SK-N-MC (cell line): ENCODE results near the gene SSTR3.
A peak's percentile ranks its signal among the peaks of the same experiment; 100 is the strongest.

Source experiments
- DNase-seq: peaks from one replicate; pipeline ENCODE4 v3.0.0-alpha.2; 2011; ENCODE audit warnings: low read depth, low spot score
- H3K27ac ChIP-seq: fragments of 200-600 bp; sonication (generic); 2 replicates; pipeline ENCODE4 v1.5.1; 2016; ENCODE audit warnings: mixed run types
- H3K36me3 ChIP-seq: fragments of 200-600 bp; sonication (generic); 2 replicates; pipeline ENCODE4 v1.6.1; 2017; ENCODE audit warnings: antibody characterized with exemption, low read length, mixed read lengths; ENCODE audit not compliant: insufficient read depth
- H3K4me3 ChIP-seq: fragments of 200-600 bp; sonication (generic); 2 replicates; pipeline ENCODE4 v1.5.1; 2016
- H3K9ac ChIP-seq: fragments of 200-600 bp; sonication (generic); 2 replicates; pipeline ENCODE4 v1.8.0; 2017; ENCODE audit warnings: mixed run types, mixed read lengths; ENCODE audit not compliant: insufficient read length
- H3K9me3 ChIP-seq: fragments of 200-600 bp; sonication (generic); 2 replicates; pipeline ENCODE4 v1.6.1; 2017; ENCODE audit warnings: low read depth, mild to moderate bottlenecking, antibody characterized with exemption, low read length, moderate library complexity, mixed read lengths
- EZH2 ChIP-seq: fragments of 200-600 bp; sonication (generic); IDR thresholded peaks from one replicate; pipeline ENCODE4 v1.6.1; 2017; ENCODE audit warnings: antibody characterized with exemption
- FOXP2 ChIP-seq: optimal IDR thresholded peaks from 2 replicates; pipeline ENCODE3; 2011; ENCODE audit warnings: mild to moderate bottlenecking, moderate library complexity; ENCODE audit not compliant: insufficient read depth; ENCODE audit errors: extremely low read length, control extremely low read depth
- POLR2AphosphoS5 ChIP-seq: IDR thresholded peaks from 2 replicates; pipeline ENCODE4 v1.6.1; 2012; ENCODE audit warnings: mild to moderate bottlenecking, low read depth, low read length, borderline replicate concordance

The SSTR3 gene

DNA sequence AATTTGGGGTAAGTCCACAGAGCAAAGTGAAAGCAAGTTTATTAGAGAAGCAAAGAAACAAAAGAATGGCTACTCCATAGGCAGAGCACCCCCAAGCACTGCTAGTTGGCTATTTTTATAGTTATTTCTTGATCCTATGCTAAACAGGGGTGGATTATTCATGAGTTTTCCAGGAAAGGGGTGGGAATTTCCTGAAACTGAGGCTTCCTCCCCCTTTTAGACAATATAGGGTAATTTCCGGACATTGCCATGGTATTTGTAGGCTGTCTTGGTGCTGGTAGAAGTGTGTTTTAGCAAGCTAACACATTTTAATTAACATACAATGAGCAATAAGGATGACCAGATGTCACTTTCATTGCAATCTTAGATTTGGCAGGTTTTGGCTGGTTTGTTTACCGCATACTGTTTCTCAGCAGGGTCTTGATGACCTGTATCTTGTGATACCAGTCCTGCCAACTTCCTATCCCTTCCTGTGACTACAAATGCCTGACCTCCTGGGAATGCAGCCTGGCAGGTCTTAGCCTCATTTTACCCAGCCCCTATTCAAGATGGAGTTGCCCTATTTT lies 23.3 kb downstream of the SSTR3 start:
- TF ChIP-seq POLR2AphosphoS5 (no peak), EZH2 (no peak), FOXP2 (no peak)
- Histone ChIP-seq H3K36me3 (no peaks in the 10 kb centered on the region), H3K4me3 (peak overlapping the region; percentile 52), H3K27ac (no peak overlapping the region), H3K9ac (peak overlapping the region; percentile 7), H3K9me3 (no peaks in the 10 kb centered on the region)
- DNase-seq, result no peak

DNA sequence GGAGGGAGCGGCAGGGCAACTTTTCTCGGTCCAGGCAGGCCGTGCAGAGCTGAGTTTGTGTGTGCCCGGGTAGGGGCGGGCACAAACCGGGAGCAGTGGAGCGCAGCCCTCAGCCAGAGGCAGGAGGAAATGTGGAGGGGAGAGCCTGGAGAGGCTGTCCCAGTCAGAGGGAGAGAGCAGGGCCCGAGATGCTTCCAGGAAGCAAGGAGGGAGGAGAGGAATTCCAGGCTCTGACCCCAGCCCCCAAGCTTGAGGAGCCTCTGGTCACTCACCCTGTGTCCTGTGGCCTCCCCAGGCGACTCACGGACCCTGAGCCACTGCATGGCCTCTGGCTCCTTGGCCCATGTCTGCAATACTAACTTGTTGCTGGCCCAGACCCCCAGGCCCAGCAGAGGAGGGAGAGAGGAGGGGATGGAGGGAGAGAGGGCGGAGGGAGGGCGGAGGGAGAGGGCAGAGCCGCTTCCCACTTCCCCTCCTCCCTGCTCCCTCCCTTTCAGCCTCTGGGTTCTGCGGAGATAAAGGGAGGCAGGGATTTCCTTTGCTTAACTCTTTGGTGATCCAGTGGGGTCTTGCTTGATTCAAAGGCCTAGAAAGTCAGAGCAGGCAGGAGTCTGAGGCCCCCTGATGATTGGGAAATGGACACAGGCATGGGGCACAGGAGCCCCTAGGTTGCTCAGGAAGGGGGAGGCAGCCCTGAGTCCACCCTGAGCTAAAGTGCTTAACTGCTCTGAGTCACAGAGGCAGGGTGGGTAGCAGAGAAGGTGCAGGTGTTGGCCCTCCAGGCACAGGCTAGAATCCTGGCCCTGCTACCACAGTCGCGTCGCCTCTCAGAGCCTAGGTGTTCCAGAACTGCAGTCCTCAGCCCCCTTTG lies 24.2 kb downstream of the SSTR3 start, which contains the start of gene C1QTNF6:
C1QTNF6 (minus strand) TSS at position 357 of the 871 bp plus-strand sequence; CDS start at position 323, 34 bp downstream.
- H3K9ac ChIP-seq, result peak within 1 kb of the TSS; percentile 7
- peak within 1 kb of the TSS; percentile 16; the same call in 1 of the 2 replicates for H3K27ac ChIP-seq
- H3K36me3 ChIP-seq, result no peaks in the 10 kb centered on the region
- H3K4me3 ChIP-seq, result peak within 1 kb of the TSS; percentile 52
- DNase-seq, result no peak
- TF ChIP-seq FOXP2, result no peak
- TF ChIP-seq POLR2AphosphoS5, result no peak
- no peak for TF ChIP-seq EZH2
- no peaks in the 10 kb centered on the region for H3K9me3 ChIP-seq

DNA sequence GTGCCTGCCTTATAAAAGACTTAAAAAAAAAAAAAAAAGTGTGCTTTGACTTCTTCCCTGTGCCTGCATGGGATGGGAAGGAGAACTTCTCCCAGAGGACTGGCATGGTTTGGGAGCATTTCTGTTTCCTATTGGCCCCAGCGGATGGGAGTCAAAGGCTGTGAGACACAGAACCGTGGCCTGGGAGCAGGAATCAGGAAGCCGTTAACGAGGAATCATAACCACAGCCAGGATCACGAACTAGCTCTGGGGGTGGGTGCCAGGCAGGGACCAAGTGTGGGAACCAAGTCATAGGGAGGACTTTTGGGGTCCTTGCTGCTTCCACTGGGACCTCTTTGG lies 24.8 kb downstream of the SSTR3 start:
- Histone ChIP-seq H3K4me3 (peak overlapping the region; percentile 34; the same call in 1 of the 2 replicates), H3K27ac (0 out of 2 replicates have a peak overlapping the region, but pooled peaks have one; percentile 16), H3K36me3 (no peaks in the 10 kb centered on the region), H3K9ac (no peak overlapping the region), H3K9me3 (no peaks in the 10 kb centered on the region)
- no peak for TF ChIP-seq POLR2AphosphoS5
- TF ChIP-seq EZH2, result no peak
- no peak for TF ChIP-seq FOXP2
- no peak for DNase-seq

DNA sequence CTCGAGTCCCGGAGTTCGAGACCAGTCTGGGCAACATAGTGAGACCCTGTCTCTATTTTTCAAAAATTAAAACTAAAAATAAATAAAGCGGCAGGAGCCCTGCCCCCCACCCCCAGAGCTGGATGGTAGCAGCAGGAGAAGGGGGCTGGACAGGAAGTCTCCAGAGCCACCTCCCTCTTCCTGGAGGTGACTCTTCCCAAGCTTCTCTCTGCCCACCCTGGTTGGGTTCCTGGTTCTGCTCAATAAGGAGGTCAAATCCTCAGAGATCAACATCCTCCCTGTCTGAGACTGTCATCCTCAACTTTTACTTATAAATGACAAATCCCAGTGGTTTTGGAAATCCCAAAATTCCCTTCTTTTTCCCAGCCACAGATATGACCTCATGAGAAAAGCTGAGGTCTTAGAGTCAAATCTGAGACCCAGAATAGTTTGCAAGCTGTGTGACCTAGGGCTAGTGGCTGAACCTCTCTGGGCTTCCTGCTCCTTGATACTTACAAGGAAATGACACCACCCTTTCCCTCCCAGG lies 25.2 kb downstream of the SSTR3 start:
- no peak for DNase-seq
- no peak overlapping the region for H3K9ac ChIP-seq
- H3K36me3 ChIP-seq, result no peaks in the 10 kb centered on the region
- TF ChIP-seq EZH2, result no peak
- no peak for TF ChIP-seq POLR2AphosphoS5
- TF ChIP-seq FOXP2, result no peak
- H3K9me3 ChIP-seq, result no peaks in the 10 kb centered on the region
- H3K4me3 ChIP-seq, result no peak overlapping the region
- no peak overlapping the region for H3K27ac ChIP-seq

DNA sequence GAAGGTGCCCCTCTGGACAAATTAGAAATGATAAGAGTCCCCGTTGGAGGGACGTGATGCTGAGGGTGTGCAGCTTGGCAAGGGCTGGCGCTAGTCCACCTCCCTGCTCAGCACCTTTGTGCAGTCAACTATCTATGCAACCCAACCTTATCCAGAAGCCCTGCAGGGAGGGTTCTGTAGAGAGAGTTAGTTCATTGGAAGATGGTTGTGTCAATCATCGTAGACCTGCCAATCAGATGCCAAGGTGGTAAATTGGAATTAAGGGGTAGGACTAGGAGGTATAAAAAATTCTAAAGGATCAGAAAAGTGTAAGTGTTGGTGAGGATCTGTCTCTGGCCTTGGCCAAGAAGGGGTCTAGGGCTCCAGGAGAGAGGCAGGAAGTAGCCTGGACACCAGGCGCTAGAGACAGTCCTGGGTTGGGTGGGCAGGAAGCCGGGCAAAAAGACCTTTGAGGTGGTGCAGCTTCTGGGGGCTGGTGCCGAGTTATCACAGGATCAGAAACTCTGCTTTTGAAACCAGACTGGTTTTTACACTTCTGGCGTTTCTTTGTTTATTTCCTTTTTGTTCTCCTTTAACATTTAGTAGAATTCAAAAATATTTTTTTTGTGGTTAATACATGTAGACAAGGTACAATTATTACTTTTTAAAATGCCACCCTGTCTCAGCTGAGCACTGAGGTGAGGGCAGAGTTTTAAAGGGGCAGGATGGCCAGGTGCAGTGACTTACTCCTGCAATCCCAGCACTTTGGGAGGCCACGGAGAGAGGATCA lies 25.9 kb downstream of the SSTR3 start:
- no peak overlapping the region for H3K27ac ChIP-seq
- H3K9ac ChIP-seq, result no peak overlapping the region
- H3K9me3 ChIP-seq, result no peaks in the 10 kb centered on the region
- no peak overlapping the region for H3K4me3 ChIP-seq
- H3K36me3 ChIP-seq, result no peaks in the 10 kb centered on the region
- TF ChIP-seq FOXP2 (no peak), EZH2 (no peak), POLR2AphosphoS5 (no peak)
- DNase-seq, result no peak

DNA sequence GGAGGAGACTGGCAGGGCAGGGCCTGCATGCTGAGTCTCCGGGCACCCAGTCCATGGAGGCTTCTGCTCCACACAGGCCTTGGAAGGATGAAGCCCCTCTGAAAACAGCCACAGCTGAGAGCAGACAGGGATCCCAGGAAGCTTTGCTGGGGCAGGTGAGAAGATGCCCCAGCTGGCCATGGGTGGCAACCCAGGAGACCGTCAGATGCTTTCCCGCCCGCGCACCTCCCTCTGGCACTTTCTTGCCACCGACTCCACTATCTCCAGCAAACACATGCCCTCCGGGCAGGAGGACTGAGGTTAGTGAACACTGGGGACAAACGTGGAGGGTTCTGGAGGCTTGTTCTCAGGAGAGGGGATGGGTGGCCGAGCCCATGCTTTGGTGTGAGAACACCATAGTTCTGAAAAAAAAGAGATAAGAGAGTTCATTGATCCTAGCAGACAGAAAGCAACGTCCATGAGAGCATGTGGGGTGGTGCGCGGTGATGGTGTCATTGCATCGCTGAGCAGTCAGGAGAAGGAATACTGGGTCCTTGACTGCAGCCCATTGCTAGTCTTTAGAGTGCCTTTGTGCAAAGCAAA lies 26.5 kb downstream of the SSTR3 start:
- Histone ChIP-seq H3K4me3 (no peak overlapping the region), H3K27ac (no peak overlapping the region), H3K36me3 (no peaks in the 10 kb centered on the region), H3K9ac (no peak overlapping the region), H3K9me3 (no peaks in the 10 kb centered on the region)
- no peak for DNase-seq
- TF ChIP-seq POLR2AphosphoS5 (no peak), FOXP2 (no peak), EZH2 (no peak)

DNA sequence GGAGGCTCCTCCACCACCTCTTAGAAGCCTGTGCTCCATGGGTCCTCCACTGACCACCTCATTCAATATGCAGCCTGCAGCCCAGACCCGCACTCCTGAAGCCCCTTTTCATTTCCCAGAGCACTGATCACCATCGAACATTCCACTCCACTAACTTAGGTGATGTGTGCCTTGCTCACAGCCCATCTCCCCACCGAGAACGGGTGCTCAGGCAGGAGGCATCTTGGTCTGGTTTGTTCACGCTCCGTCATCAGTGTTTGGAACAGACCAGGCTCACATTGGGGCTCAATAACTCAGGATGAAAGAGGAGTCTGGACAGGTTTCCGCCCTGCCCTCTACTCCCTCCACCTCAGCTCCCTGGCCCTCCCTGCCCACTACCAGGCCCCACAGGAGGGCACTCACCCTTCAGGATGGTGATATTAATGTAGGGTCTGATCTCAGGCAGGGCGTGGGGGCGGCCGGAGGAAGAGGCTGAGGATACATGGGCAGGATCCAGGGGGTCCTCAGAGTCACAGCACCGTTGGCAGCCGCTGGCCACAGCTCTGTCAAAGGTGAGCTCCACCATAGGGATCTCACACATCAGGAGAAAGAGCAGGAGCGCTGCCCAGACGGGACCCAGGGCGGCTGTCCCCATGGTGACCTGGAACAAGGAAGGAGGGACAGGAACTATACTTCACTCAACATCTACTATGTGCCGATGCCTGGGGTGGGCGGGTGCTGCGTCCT lies 27.3 kb downstream of the SSTR3 start:
- Histone ChIP-seq H3K27ac (no peak overlapping the region), H3K9me3 (no peaks in the 10 kb centered on the region), H3K36me3 (no peaks in the 10 kb centered on the region), H3K9ac (no peak overlapping the region), H3K4me3 (no peak overlapping the region)
- TF ChIP-seq FOXP2 (no peak), EZH2 (no peak), POLR2AphosphoS5 (no peak)
- DNase-seq, result no peak

DNA sequence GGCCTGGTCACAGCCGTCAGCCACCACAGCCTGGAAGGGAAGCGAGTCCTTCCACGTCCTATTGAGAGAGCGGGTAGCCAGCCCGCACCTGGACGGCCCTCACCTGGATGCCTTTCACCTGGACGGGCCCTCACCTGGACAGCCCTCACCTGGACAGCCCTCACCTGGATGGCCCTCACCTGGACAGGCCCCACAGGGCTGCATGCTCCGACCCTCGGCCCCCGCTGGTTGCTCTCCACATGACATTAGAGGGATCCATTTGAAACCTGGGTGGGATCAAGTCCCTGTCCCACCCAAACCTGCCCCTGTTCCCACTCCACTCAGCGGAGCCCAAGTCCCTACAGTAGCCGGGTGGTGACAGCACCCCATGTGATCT lies 27.9 kb downstream of the SSTR3 start:
- TF ChIP-seq EZH2 (no peak), POLR2AphosphoS5 (no peak), FOXP2 (no peak)
- DNase-seq, result no peak
- no peaks in the 10 kb centered on the region for H3K36me3 ChIP-seq
- no peaks in the 10 kb centered on the region for H3K9me3 ChIP-seq
- H3K27ac ChIP-seq, result no peak overlapping the region
- H3K4me3 ChIP-seq, result no peak overlapping the region
- H3K9ac ChIP-seq, result no peak overlapping the region
